Femur (tissue), 1 donor: ENCODE data around the gene RANBP10.

Source experiments
- DNase-seq: peaks from one replicate; pipeline ENCODE4 v3.0.0-alpha.2; 2017

RANBP10 gene

DNA sequence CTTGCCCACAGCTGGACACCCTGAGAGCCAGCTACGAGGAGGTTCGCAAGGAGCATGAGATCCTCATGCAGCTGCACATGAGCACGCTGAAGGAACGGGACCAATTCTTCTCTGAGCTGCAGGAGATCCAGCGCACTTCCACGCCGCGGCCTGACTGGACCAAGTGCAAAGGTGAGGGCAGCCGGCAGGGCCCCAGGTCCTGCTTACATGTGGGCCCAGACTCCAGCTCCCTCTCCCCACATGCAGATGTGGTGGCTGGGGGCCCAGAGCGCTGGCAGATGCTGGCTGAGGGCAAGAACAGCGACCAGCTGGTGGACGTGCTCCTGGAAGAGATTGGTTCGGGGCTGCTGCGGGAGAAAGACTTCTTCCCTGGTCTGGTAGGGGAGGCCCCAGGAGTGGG, 19.5 kb upstream of the RANBP10 start:
- DNase-seq: no peak

GRCh38 chr16:67825119-67825518, 18.8 kb upstream of the RANBP10 start:
- no peak for DNase-seq

DNA sequence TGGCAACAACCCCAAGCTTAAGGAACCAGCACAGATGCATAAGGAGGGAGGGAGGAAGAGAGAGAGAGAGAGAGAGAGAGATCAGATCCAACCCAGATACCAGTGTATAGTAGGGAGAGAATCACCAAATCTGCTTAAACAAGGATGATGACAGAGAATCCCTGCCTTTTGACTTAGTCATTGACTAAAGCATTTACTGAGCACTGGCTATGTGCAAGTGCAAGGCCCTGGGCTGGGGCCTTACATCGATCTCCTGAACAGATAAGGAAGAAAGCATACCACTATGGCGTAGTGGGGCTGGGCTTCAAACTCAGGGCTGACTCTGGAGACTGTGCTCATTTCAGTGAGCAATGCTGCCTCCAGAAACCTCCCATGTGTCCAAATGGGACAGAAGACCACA, 16.2 kb upstream of the RANBP10 start:
- no peak for DNase-seq

- no peak for DNase-seq
Measured at GRCh38 chr16:67820608-67821259, 14.4 kb upstream of the RANBP10 start.

GRCh38 chr16:67814567-67814966, 8.2 kb upstream of the RANBP10 start:
- DNase-seq: no peak

GRCh38 chr16:67811899-67812298, 5.5 kb upstream of the RANBP10 start:
- DNase-seq: no peak

DNA sequence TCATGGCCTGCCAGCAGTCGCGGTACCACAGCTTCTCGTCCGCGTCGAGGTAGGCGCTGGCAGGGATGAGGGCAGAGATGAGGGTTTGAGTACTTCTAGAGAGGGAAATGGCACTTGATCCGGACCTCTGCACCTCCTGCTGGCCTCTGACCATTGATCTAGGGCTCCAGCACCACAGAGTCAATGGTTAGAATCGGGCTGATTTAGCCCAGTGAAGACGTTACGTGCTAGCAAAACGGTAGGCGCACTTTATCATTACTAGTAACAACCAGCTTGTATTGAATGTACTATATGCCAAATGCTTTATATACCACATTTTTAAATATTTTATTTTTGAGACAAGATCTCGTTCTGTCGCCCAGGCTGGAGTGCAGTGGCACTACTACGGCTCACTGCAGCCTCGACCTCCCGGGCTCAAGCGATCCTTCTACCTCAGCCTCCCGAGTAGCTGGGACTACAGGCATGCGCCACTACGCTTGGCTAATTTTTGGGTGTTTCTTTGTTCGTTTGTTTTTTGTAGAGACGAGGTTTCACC, 855 bp upstream of the RANBP10 start:
- no peak for DNase-seq

DNA sequence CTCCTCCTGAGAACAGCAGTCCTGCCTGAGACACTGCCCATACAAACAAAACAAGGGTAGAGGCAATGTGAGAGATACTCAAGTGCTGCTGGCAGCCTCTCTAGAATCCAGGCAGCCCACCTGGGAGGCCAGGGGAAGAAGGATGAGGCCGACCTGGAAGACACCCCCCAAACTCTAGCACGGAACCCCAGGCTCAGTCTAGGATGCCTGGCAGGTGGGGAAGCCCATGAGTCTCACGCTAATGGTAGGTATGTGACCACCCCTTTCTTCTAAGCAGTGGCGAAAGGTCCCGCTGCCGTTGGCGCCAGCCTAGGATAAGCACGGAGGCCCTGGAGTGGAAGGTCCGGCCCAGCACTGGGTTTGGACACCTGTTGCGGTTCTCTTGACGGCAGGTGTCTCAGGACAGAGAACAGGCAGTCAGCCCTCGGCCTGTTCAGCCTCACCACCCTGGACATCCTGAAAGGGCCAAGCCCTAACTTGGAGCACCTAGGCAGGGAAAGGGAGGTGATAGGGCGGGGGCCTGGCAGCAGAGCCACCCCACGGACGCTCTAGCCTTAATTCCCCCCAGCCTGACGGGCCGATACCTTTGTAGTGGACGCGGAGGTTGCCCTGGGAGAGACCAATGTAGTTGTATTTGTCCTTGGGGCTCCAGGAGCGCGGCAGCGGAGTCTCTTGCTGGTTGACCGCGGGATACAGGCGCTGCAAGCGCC, 487 bp downstream of the RANBP10 start:
- no peak for DNase-seq

DNA sequence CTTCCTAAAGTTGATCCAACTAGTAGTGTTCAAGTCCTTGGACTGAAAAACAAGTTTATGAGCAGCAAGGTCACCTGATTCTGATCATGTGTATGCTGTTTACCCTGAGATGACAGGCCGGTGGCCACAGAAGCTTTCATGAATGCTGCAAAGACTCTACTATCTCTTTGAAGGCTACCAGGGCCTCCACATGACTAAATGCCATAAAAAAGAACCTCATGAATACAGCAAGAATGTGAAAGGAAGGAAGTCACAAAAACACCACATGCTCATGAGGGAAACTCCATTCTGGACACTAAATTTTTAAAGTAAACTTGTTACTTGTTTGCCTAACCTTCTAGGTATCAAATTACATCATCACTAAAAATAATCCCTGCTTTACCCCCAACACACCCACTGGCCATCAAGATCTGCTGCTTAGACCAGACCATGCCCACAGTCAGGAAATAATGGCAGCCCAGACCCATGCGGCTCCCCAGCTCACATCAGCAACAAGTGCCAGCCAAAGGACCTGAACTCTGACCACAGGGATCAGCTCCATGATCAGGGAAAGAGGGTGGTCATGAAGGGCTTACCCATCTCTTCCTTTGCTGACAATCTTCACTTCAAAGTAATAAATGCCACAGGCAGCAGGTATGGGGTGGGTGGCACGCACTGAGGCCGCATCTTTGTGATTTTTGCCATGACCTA, 1.4 kb downstream of the RANBP10 start:
- DNase-seq: no peak

- DNase-seq: no peak
Measured at GRCh38 chr16:67803894-67804293, 2.5 kb downstream of the RANBP10 start.

DNA sequence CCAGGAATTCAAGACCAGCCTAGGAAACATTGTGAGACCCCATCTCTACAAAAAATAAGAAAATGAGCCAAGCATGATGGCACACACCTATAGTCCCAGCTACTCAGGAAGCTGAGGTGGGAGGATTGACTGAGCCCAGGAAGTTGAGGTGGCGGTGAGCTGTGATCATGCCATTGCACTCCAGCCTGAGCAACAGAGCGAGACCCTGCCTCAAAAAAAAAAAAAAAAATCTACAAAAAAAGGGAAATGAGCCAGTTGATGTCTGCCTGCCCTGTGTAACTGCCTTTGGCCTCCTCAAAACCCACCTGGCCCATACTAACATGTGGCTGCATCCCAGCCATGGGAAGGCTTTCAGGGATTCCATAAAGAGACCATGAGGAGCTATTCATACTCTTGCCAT, 4.5 kb downstream of the RANBP10 start:
- no peak for DNase-seq

DNA sequence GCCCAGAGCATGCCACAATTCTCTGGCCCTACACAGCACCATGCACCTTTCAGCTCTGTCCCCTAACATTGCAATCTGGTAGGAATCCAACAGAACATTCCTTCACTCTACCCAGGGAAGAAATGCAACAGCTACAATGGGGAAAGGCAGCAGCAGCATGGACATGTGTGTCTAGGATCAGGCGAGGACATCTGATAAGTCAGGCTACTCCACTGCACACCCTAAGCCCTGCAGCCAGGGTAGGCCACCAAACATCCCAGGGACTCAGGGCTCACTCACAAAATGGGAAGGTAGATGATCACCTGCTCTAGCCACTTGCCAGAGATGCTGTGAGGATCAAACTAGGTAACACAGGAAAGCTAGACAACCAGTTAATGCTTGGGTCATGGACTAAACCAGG, 5.1 kb downstream of the RANBP10 start:
- no peak for DNase-seq

DNA sequence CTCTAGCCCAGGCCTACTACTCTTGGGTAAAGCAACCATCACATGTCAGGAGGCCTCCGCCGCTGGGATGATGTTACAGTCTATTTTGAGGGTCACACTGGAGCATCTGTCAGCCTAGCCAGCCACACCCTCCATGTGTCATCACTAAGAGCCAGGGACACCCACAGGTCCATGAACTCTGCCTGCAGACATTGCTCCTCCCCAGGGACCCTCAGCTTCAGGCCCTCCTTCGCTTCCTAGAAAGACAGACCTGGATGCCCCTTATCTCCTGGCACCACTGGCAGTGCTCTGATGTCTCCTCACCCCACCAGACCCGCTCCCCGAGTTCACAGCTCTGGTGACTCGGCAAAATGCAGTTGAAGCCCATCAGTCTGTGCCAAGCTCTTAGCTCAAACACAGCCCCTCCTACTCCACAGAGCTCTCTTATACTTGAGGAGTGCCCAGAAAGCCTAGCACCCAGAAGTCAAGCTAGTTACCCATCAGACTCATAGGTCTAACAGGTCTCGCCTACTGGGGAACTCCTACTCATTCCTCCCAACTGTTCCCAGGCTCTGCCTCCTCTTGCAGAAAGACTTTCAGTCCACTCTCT, 5.9 kb downstream of the RANBP10 start:
- DNase-seq: peak; percentile 48

- no peak for DNase-seq
Measured at GRCh38 chr16:67796099-67796718, 10.2 kb downstream of the RANBP10 start.

GRCh38 chr16:67790071-67790470, 16.3 kb downstream of the RANBP10 start:
- DNase-seq: no peak

- no peak for DNase-seq
Measured at GRCh38 chr16:67786491-67786890, 19.9 kb downstream of the RANBP10 start.

DNA sequence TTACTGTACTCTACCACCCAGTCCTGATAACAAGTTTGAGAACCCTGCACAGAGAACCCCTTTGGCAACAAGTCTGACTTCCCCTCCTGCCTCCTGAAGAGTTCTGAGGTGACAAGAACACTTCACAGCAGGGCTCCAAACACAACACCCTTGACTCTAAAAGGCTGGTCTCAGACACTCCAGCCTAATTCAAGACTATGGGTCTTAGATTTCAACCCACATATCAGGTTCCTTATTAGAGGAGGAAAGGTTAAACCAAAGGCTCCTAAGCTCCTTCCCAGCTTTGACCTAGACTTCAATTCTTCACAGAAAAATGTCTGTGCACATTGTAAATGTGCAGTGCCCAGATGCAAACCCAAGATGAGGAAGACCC, 23.0 kb downstream of the RANBP10 start:
- no peak for DNase-seq

DNA sequence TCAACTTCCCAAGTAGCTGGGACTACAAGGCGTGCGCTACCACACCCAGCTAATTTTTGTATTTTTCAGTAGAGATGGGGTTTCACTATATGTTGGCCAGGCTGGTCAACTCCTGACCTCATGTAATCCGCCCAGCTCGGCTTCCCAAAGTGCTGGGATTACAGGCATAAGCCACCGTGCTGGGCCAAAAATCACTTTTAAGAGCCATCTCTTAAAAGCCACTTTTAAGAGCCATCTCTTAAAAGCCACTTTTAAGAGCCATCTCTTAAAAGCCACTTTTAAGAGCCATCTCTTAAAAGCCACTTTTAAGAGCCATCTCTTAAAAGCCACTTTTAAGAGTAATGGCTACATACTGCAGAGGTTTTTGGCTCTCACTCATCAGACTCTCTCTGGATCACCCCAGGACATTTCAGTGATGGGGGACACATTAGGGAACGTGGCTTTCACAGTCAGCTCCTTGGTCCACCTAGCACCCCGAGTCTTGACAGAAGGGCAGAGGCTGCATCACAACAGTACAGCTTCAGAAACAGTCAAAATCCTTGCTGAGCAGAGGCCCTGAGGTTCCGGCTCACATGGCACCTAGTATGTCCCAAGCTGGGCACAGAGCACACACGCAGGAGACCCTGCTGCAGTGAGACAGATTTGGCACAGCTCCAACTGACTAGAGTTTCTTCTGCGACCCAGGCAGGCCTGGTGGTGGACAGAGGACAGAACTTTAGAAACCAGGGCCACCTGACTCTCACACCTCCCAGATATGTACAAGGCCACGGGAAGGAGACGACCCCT, 23.6 kb downstream of the RANBP10 start:
- no peak for DNase-seq

GRCh38 chr16:67781565-67781921, 24.8 kb downstream of the RANBP10 start:
- DNase-seq: no peak

DNA sequence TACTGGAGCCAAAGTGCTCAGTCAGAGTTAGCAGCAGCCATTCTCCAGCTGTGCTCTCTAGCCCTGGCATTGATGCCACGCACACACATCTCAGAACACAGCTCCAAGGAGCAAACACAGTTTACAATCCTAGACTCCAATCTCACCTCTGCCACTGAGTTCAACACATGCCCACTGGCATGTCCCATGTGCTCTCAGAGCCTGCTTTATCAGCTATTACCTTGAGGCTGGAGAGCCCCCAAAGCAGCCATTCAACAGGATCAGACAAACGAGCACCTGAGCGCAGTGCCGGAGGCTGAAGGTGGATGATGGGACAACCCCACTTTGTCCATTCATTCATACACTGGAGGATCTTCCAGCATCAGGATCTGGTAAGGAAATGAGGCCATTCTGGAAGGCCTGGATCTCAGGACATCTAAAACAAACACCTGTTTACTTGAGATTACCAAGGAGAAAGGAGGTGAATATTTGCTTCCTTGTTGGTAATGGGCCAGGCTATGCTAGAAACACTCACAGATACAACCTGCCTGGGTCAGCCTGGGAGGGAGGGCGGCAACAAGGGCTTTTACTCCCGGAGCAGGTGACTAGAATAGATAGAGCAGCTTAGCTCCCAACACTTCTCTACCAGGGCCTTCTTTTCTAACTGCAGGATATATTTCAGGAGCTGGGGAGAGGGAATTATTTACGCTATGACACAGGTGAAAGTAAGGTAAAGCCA, 25.4 kb downstream of the RANBP10 start:
- no peak for DNase-seq

- DNase-seq: no peak
Measured at GRCh38 chr16:67779256-67780014, 26.9 kb downstream of the RANBP10 start.
